GM19395 (cell line): Measurements from ENCODE around the gene PAX4.

Experiments used
- ATAC-seq: cut with Tn5 transposase; IDR thresholded peaks from one replicate; pipeline ENCODE4 v1.9.1; 2021; ENCODE audit warnings: mild to moderate bottlenecking, moderate library complexity; ENCODE audit not compliant: unreplicated experiment

PAX4 gene

GRCh38 chr7:127618042-127618441 lies at the start of gene PAX4:
Gene PAX4 (minus strand): TSS chr7:127618142. CDS start chr7:127615928, 2,214 bp downstream.
- no peak for ATAC-seq

- no peak for ATAC-seq
Measured at GRCh38 chr7:127667017-127667670, 49.2 kb upstream of the PAX4 start.

- no peak for ATAC-seq
Measured at GRCh38 chr7:127666602-127667001, 48.7 kb upstream of the PAX4 start.

GRCh38 chr7:127665922-127666321 lies 48.0 kb upstream of the PAX4 start:
- no peak for ATAC-seq

- ATAC-seq, result no peak
Measured at GRCh38 chr7:127658970-127659630, 41.2 kb upstream of the PAX4 start.

GRCh38 chr7:127657500-127657899 lies 39.6 kb upstream of the PAX4 start:
- ATAC-seq, result no peak

- no peak for ATAC-seq
Measured at GRCh38 chr7:127655720-127656119, 37.8 kb upstream of the PAX4 start.

- ATAC-seq, result no peak
Measured at GRCh38 chr7:127654404-127655394, 36.8 kb upstream of the PAX4 start.

GRCh38 chr7:127653396-127653795 lies 35.5 kb upstream of the PAX4 start:
- ATAC-seq, result no peak

- ATAC-seq, result peak; percentile 29
Measured at GRCh38 chr7:127652333-127653248, 34.6 kb upstream of the PAX4 start.

- peak; percentile 96 for ATAC-seq
Measured at GRCh38 chr7:127651556-127652332, 33.8 kb upstream of the PAX4 start, which contains the start of gene SND1. Gene SND1 (plus strand): TSS chr7:127652194. CDS start chr7:127652374, 180 bp downstream.

- no peak for ATAC-seq
Measured at GRCh38 chr7:127650847-127651555, 33.1 kb upstream of the PAX4 start.

GRCh38 chr7:127648986-127649385 lies 31.0 kb upstream of the PAX4 start:
- ATAC-seq, result no peak

GRCh38 chr7:127647636-127648035 lies 29.7 kb upstream of the PAX4 start:
- no peak for ATAC-seq

GRCh38 chr7:127644484-127644883 lies 26.5 kb upstream of the PAX4 start:
- ATAC-seq, result no peak

GRCh38 chr7:127638197-127638596 lies 20.3 kb upstream of the PAX4 start:
- ATAC-seq, result no peak

GRCh38 chr7:127635659-127636285 lies 17.8 kb upstream of the PAX4 start:
- ATAC-seq, result no peak

GRCh38 chr7:127632276-127632910 lies 14.5 kb upstream of the PAX4 start:
- ATAC-seq, result no peak
